Measurements from ENCODE around the gene MAP3K8.

The MAP3K8 gene

DNA sequence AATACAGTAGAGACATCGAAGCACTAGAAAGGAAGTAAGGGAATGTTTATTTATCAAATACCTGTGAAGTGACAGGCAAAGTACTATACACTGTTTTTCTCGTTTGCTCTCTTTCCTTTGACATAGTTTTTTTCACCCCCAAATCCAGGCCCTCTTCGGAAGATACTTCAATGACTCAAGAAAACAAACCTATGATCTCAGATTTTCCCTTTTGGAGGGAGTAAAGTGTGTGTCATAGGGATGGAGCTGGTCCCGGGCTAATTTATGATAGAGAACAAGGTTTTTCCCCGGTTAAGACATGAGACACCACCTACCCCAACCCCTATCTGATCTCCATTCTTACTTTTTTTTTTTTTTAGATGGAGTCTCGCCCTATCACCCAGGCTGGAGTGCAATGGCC lies 61.7 kb downstream of the MAP3K8 start:
- H3K4me3 ChIP-seq (replicated peaks; ENCODE audit: low read depth, low read length), result no peak overlapping the region
- TF ChIP-seq, protein P1, sequence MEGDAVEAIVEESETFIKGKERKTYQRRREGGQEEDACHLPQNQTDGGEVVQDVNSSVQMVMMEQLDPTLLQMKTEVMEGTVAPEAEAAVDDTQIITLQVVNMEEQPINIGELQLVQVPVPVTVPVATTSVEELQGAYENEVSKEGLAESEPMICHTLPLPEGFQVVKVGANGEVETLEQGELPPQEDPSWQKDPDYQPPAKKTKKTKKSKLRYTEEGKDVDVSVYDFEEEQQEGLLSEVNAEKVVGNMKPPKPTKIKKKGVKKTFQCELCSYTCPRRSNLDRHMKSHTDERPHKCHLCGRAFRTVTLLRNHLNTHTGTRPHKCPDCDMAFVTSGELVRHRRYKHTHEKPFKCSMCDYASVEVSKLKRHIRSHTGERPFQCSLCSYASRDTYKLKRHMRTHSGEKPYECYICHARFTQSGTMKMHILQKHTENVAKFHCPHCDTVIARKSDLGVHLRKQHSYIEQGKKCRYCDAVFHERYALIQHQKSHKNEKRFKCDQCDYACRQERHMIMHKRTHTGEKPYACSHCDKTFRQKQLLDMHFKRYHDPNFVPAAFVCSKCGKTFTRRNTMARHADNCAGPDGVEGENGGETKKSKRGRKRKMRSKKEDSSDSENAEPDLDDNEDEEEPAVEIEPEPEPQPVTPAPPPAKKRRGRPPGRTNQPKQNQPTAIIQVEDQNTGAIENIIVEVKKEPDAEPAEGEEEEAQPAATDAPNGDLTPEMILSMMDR (IDR thresholded peaks at IDR 0.05; ENCODE audit: low read depth, low read length, missing control alignments), result no peak
- no peak for DNase-seq (ENCODE audit: extremely low read depth, low read depth)

DNA sequence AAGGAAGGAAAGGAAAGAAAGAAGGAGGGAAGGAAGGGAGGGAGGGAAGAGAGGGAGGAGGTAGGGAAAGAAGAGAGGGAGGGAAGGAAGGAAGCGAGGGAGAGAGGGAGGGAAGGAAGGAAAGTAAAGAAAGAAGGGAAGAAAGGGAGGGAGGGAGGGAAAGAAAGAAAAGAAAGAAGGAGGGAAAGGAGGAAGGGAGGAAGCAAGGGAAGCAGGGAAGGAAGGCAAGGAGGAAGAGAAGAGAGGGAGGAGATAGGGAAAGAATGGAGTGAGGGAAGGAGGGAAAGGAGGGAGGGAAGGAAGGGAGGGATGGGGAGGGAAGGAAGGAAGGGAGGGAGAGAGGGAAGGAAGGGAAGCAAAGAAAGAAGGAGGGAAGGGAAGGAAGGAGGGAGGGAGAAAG lies 65.8 kb downstream of the MAP3K8 start:
- TF ChIP-seq, protein P1 (IDR thresholded peaks at IDR 0.05; ENCODE audit: low read depth, low read length, missing control alignments), result no peak
- no peak overlapping the region for H3K4me3 ChIP-seq (replicated peaks; ENCODE audit: low read depth, low read length)
- DNase-seq (ENCODE audit: extremely low read depth, low read depth), result no peak

DNA sequence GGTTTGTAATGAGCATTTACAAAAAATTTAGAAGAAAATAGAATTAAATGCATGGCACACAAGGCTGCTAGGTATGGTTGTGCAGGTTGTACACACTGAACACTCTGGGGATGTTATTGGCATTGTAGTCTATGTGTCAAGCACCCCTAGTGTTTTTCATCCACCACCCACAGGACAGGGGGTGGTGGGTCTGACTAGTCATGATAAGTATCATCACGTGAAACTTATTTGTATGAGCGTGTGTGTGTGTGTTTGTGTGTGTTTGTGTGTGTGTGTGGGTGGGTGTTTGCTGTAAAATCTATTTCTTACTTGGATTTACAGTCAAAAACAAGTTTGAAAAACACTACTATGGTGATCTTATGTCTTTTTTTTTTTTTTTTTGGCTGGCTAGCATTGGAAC lies 66.5 kb downstream of the MAP3K8 start:
- TF ChIP-seq, protein P1 (IDR thresholded peaks at IDR 0.05; ENCODE audit: low read depth, low read length, missing control alignments), result no peak
- H3K4me3 ChIP-seq (replicated peaks; ENCODE audit: low read depth, low read length), result no peak overlapping the region
- DNase-seq (ENCODE audit: extremely low read depth, low read depth), result no peak

DNA sequence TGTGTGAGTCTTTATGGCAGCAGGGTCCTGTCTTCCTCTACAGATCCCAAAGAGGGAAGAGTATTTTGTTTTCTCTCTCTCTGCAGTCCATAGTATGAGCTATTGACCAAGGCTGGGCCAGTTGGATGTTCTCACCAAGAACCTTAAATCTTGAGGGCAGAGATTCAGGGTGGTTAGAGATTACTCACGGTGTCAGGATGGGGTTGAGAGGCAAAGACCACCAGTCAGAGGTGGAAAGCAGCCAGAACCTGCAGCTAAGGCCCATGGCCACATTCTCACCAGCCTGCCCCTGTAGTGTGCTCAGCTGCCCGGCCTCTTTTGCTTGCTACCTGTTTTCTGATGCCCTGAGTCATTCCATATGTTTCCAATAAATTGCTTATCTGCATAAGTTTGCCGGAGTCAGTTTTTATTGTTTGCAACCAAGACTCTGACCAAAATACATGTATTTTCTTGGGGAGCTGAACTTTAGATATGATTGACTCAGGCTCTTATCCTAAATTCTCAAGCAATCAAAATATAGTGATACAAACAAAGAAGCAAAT lies 67.0 kb downstream of the MAP3K8 start:
- TF ChIP-seq, protein P1 (IDR thresholded peaks at IDR 0.05; ENCODE audit: low read depth, low read length, missing control alignments), result no peak
- H3K4me3 ChIP-seq (replicated peaks; ENCODE audit: low read depth, low read length), result no peak overlapping the region
- no peak for DNase-seq (ENCODE audit: extremely low read depth, low read depth)

DNA sequence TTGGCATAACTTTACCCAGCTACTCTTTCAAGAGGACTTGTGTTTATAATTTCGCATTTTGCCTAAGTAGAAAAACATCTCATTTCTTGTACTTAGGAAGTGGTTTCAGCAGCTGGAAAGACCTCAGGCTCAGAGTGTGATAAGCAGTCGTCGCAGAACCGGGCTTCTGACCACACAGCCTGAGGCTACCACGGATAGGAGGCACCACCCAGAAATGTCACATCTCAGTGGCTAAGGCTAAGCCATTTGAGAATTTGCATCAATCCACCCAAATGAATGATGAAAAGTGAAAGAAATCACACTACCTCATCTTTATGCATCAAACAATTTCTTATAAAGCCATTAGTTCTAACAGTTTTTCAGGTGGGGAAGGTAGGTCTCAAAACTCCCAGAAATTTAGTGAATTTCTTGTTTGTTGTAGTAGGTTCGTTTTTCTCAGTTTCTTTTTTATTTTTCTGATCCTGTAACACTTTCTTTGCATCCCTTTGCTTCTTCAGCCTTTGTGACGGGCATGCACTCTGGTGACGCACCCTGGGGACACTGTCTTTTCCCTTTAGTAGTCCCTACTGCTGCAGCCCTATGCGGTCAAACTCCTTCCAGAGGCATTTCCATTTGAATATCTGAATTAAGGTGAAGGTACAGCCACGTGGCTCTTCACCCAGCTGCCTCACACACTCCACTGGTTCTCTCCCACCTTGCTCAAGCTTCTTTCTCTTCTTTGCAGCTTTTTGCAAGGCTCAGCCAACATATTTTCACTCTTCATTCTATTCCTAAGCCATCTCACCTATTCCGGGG lies 68.5 kb downstream of the MAP3K8 start:
- no peak for DNase-seq (ENCODE audit: extremely low read depth, low read depth)
- TF ChIP-seq, protein P1 (IDR thresholded peaks at IDR 0.05; ENCODE audit: low read depth, low read length, missing control alignments), result no peak
- H3K4me3 ChIP-seq (replicated peaks; ENCODE audit: low read depth, low read length), result no peak overlapping the region

DNA sequence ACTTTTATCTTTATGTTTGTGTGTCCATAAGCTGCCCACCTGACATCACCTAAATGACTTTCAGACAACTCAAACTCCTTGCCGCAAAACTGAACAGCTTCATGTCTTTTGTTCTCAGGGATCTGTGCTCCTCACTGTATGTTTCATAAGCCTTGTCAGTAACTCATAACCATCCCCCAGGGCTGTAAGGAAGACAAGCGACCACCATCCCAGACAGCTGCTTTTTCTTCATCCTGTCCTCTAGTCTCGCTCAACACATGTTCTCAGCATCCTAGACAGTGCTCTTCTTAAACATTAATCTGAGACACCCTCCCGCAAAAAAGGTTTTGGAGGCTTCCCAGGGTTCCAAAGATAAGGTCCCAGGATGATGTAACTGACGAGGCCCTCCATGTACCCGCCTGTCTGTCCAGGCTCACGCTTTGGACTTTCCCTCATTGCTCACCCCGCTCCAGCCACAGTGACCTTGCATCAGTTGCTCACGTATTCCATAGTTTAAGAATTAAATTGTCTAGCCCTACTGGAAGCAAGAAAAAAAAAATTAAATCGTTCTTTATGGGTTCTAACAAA lies 69.8 kb downstream of the MAP3K8 start:
- H3K4me3 ChIP-seq (replicated peaks; ENCODE audit: low read depth, low read length), result no peak overlapping the region
- TF ChIP-seq, protein P1 (IDR thresholded peaks at IDR 0.05; ENCODE audit: low read depth, low read length, missing control alignments), result no peak
- no peak for DNase-seq (ENCODE audit: extremely low read depth, low read depth)
